Measurements from ENCODE around the gene ABCC1.

Gene ABCC1

GRCh38 chr16:16121185-16121727, 171.8 kb downstream of the ABCC1 start:
- no peak for TF ChIP-seq CTCF (IDR thresholded peaks at IDR 0.05; ENCODE audit: low read depth, low read length)
- H3K4me3 ChIP-seq (ENCODE audit: low read depth, low read length): no peak overlapping the region

GRCh38 chr16:16122264-16122663, 172.8 kb downstream of the ABCC1 start:
- no peak for TF ChIP-seq CTCF (IDR thresholded peaks at IDR 0.05; ENCODE audit: low read depth, low read length)

GRCh38 chr16:16124438-16124837, 175.0 kb downstream of the ABCC1 start:
- no peak overlapping the region for H3K4me3 ChIP-seq (ENCODE audit: low read depth, low read length)
- no peak for TF ChIP-seq CTCF (IDR thresholded peaks at IDR 0.05; ENCODE audit: low read depth, low read length)

More at GRCh38 chr16:16122264-16122663, 172.8 kb downstream of the ABCC1 start:
- no peak overlapping the region for H3K4me3 ChIP-seq (ENCODE audit: low read depth, low read length)

GRCh38 chr16:16124974-16125373, 175.6 kb downstream of the ABCC1 start:
- no peak overlapping the region for H3K4me3 ChIP-seq (ENCODE audit: low read depth, low read length)
- TF ChIP-seq CTCF (IDR thresholded peaks at IDR 0.05; ENCODE audit: low read depth, low read length): no peak

- TF ChIP-seq CTCF (IDR thresholded peaks at IDR 0.05; ENCODE audit: low read depth, low read length): no peak
- H3K4me3 ChIP-seq (ENCODE audit: low read depth, low read length): no peak overlapping the region
Observed at GRCh38 chr16:16126896-16127295, 177.5 kb downstream of the ABCC1 start.

- H3K4me3 ChIP-seq (ENCODE audit: low read depth, low read length): no peak overlapping the region
- TF ChIP-seq CTCF (IDR thresholded peaks at IDR 0.05; ENCODE audit: low read depth, low read length): peak; percentile 87
Observed at GRCh38 chr16:16127469-16128116, 178.2 kb downstream of the ABCC1 start.

- no peak for TF ChIP-seq CTCF (IDR thresholded peaks at IDR 0.05; ENCODE audit: low read depth, low read length)
- no peak overlapping the region for H3K4me3 ChIP-seq (ENCODE audit: low read depth, low read length)
Observed at GRCh38 chr16:16131204-16131603, 181.8 kb downstream of the ABCC1 start.

All from WI38 (cell line).